Prostate gland (tissue), 2 donors: ENCODE results near the gene CCDC47. TPM values are rescaled to one million over a fixed set of nuclear protein-coding genes. Genes with fewer than 3 reads are reported as not detected.
A peak's percentile ranks its signal among the peaks of the same experiment; 100 is the strongest.

Experiments
- DNase-seq: peaks from one replicate; pipeline ENCODE4 v3.0.0-alpha.2; 2019; ENCODE audit warnings: low spot score
- H3K27ac ChIP-seq, 2 donors: fragments of 200-600 bp; sonication (generic); 2 replicates each; pipeline ENCODE4 v1.5.1; 2017 to 2019
- H3K27me3 ChIP-seq: fragments of 200-600 bp; sonication (generic); replicated peaks from 2 replicates; pipeline ENCODE4 v1.5.1; 2019; ENCODE audit not compliant: insufficient read depth
- H3K36me3 ChIP-seq, 2 donors: fragments of 200-600 bp; sonication (generic); 1 replicate in 1 of 2; 2 replicates in 1 of 2; pipeline versions ENCODE4 v1.5.1 to v1.8.1; 2017 to 2019
- H3K4me1 ChIP-seq: fragments of 200-600 bp; sonication (generic); replicated peaks from 2 replicates; pipeline ENCODE4 v1.5.1; 2019
- H3K4me3 ChIP-seq, 2 donors: fragments of 200-600 bp; sonication (generic); 2 replicates each; pipeline ENCODE4 v1.5.1; 2017 to 2019
- H3K9me3 ChIP-seq: fragments of 200-600 bp; sonication (generic); 2 replicates; pipeline ENCODE4 v1.5.1; 2017
- POLR2A ChIP-seq: fragments of 450-650 bp; IDR thresholded peaks from one replicate; pipeline ENCODE4 v1.6.1; 2016; ENCODE audit warnings: antibody characterized with exemption, mild to moderate bottlenecking
- POLR2AphosphoS5 ChIP-seq: sonication (generic); formaldehyde crosslinking; IDR thresholded peaks from one replicate; pipeline ENCODE4 v1.6.1; 2017; ENCODE audit warnings: antibody characterized with exemption
- WGBS: methylation state at CpG from one replicate; pipeline ENCODE4 v1.1.5; 2018; 5-methylcytosine and 5-hydroxymethylcytosine counted together
- intact Hi-C: fragments of 100-400 bp; cut with DNase I; formaldehyde crosslinking; loops from one replicate; pipeline ENCODE4 v1.14.2; 2022
- total RNA-seq, 2 donors: library from RNA; depleted of rRNA; stranded (reverse); fragments of >200 nt; gene quantifications; one replicate each; pipeline ENCODE4 v1.1.0, GENCODE V29; 2016
- TF ChIP-seq, protein P1 (sequence below), 4 experiments: fragments of 200-600 bp in 2 of 4; fragments of 450-650 bp in 2 of 4; sonication (generic) in 2 of 4; IDR thresholded peaks; 1 replicate in 3 of 4; 2 replicates in 1 of 4; pipeline ENCODE4 v1.5.1; 2016 to 2019; ENCODE audit warnings: antibody characterized with exemption in 4 of 4, mild to moderate bottlenecking in 2 of 4, moderate library complexity in 2 of 4

Gene CCDC47
- total RNA-seq, 2 donors from 2014 or later, result 50.3 to 90.8 TPM

DNA sequence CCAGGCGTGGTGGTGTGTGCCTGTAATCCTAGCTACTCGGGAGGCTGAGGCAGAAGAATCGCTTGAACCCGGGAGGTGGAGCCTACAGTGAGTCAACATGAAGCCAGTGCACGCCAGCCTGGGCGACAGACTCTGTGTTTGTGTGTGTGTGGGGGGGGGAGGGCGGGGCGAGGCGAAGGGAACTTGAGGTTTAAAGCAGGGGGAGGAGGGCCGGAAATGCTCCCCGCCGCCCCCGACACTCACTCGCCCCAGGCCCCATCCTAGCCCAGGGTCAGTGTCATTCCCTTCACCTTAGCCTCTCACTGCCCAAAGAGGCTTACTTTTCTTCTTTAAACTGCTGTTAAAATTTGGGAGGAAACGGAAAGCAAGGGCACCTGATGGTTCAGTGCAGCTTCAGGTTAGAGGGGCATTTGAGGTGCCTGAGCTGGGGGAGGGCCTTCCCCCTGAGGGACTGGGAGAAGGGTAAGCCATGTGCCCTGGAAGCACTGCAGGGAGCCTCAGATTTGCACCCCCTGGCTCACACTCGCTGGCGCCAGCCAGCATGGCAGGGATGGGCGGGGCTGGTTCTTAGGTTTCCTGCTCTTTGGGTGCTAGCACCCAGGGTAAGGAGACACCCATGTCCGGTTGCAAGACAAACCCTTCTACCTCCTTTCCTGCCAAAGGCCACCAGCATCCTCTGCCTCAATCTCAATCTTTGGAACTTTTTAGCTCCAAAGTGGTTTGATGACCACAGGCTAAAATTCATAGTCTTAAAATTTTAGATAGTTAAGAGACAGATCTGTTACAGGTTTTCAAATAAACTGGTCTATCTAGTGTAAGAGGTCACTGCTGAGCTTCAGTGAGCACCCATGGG, 71.3 kb downstream of the CCDC47 start:
- no peaks in the 10 kb centered on the region for H3K27me3 ChIP-seq
- no peaks in the 10 kb centered on the region for H3K36me3 ChIP-seq
- H3K4me1 ChIP-seq, result no peaks in the 10 kb centered on the region
- no peak for DNase-seq
- H3K9me3 ChIP-seq, result no peaks in the 10 kb centered on the region
- no peak overlapping the region for H3K4me3 ChIP-seq
- intact Hi-C loops, result no loop called here
- 82% methylated on average over 19 of the region's 19 CpGs for WGBS
- no peak for TF ChIP-seq POLR2AphosphoS5
- TF ChIP-seq POLR2A, result no peak
- TF ChIP-seq, protein P1, sequence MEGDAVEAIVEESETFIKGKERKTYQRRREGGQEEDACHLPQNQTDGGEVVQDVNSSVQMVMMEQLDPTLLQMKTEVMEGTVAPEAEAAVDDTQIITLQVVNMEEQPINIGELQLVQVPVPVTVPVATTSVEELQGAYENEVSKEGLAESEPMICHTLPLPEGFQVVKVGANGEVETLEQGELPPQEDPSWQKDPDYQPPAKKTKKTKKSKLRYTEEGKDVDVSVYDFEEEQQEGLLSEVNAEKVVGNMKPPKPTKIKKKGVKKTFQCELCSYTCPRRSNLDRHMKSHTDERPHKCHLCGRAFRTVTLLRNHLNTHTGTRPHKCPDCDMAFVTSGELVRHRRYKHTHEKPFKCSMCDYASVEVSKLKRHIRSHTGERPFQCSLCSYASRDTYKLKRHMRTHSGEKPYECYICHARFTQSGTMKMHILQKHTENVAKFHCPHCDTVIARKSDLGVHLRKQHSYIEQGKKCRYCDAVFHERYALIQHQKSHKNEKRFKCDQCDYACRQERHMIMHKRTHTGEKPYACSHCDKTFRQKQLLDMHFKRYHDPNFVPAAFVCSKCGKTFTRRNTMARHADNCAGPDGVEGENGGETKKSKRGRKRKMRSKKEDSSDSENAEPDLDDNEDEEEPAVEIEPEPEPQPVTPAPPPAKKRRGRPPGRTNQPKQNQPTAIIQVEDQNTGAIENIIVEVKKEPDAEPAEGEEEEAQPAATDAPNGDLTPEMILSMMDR (IDR thresholded peaks at IDR 0.05), result no peak
- H3K27ac ChIP-seq, result peak overlapping the region in 1 of 2 donors; percentile 7

DNA sequence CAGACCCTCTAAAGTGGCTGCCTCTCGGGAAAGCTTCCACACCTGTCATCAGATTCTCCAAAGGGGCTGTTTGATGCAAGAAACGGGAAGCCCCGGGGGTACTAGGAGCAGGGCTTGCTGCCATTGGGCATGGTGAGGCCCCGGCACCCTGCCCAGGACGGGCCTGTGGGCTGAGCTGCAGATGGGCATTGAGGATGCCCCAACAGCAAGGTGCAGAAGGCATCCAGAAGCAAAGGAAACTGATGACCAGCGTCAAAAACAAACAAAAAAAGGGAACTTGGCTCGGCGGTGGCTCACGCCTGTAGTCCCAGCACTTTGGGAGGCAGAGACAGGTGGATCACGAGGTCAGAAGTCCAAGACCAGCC, 72.0 kb downstream of the CCDC47 start:
- no peak for DNase-seq
- H3K9me3 ChIP-seq, result no peaks in the 10 kb centered on the region
- peak overlapping the region in 1 of 2 donors; percentile 77 for H3K27ac ChIP-seq
- no peaks in the 10 kb centered on the region for H3K36me3 ChIP-seq
- H3K27me3 ChIP-seq, result no peaks in the 10 kb centered on the region
- intact Hi-C loops, result no loop called here
- no peak for TF ChIP-seq POLR2AphosphoS5
- no peak for TF ChIP-seq POLR2A
- TF ChIP-seq, protein P1 (IDR thresholded peaks at IDR 0.05), result no peak
- 80% methylated on average over 10 of the region's 10 CpGs for WGBS
- no peaks in the 10 kb centered on the region for H3K4me1 ChIP-seq
- H3K4me3 ChIP-seq, result peak overlapping the region in 1 of 2 donors; percentile 64

DNA sequence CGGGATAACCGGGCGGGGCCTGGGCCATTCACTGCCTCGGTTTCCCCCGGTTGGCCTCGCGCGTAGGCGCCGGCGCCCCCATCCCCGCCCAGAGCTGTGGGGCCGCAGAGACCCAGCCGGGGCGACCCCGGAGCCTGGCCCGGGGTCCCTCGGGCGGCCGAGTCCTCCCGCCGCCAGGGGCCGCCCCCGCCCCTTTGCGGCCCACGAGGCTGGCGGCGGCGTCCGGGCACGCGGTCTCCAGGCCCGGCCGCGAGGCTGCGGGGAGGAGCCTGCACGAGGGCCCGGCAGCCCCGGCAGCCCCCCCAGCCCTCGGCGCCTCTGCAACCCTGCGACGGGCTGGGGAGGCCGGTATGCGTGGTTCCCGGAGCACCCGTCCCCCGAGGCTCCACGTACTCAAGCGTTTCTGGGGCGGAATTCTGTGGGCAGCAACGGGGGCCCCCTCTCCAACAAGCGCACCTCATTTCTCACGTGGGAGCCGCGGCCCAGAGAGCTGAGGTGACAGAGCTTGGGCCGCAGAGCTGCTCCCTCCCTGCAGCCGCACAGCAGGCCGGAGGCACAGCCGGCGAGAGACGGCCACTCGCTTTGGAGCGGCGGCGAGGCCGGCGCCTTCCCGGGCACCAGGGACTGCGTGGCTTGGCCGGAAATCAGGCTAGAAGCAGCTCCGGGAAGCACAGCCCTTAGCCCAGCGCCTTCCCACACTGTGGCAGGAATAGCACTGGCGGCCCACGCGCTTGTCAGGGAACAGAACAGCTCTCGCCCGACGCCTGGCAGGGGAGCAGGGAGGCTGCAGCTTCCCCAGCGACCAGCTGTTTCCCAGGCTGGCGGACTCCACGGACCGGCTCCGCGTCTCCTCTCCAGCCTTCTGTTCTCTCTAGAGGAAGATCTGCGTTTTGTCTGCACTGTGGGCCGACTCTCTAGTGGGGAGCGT, 72.6 kb downstream of the CCDC47 start:
- Histone ChIP-seq H3K4me3 (peak overlapping the region; percentile 57 to 64), H3K27me3 (no peaks in the 10 kb centered on the region), H3K27ac (peak overlapping the region; percentile 71 to 77), H3K4me1 (no peaks in the 10 kb centered on the region), H3K36me3 (no peaks in the 10 kb centered on the region), H3K9me3 (no peaks in the 10 kb centered on the region)
- WGBS, result 14% methylated on average over 50 of the region's 88 CpGs
- no peak for DNase-seq
- TF ChIP-seq POLR2AphosphoS5, result no peak
- TF ChIP-seq, protein P1 (IDR thresholded peaks at IDR 0.05), result peak in 2 of 4 experiments; percentile 5 to 21
- intact Hi-C loops, result no loop called here

DNA sequence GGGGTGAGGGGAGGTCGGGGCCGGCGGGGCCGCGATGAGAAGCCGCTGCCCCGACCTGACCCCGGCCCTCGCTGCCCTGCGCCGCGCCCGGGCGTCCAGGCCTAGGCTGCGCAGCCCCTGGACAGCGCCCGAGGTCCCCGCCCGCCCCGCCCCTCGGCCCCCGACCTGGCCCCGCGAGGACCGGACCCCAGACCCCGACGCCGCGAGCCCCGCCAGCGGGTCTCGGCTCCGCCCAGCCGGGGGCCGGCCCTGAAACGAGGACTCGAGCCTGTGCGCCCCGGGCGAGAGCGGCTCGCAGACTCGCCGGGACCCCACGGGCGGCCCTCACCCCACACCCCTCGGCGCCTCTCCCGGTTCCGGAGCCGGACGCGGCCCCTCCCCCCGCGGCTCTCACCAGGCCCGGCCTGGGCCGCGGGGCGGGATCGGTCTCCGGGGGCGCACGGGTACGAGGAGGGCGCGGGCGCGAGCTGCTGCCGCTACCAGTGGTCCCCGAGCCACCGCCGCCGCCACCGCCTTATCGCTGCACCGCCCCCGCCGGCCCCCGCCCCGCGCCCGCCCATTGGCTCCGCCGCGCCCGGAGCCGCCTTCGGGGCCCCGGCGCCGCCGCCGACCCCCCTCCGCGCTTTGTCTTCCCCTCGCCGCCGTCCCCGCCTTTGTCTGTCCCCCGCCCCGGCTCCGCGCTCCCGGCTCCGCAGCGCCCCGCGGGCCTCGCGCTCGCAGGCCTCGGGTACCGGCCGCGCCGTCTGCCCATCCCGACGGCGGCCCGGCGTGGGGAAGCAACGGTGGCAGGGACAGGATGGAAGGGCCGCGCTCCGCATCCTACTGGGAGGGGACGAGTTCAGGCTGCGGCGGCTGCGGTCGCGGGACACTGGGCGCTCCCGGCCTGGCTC, 73.5 kb downstream of the CCDC47 start, which contains the start of gene LIMD2:
Gene LIMD2 (minus strand): TSS at position 488 of the 890 bp plus-strand sequence. CDS start 827 bp downstream, outside the sequence.
- intact Hi-C loops, result loop anchor here (5.0 kb wide), 2 partner anchors 78 to 273 kb away; partner anchors contain the start of gene MAP3K3
- H3K4me1 ChIP-seq, result no peaks in the 10 kb centered on the region
- under 1% methylated on average over 80 of the region's 133 CpGs for WGBS
- DNase-seq, result peak; percentile 51
- H3K27ac ChIP-seq, result peak within 1 kb of the TSS; percentile 71 to 77
- H3K36me3 ChIP-seq, result no peaks in the 10 kb centered on the region
- no peaks in the 10 kb centered on the region for H3K27me3 ChIP-seq
- TF ChIP-seq POLR2A, result peak; percentile 6
- TF ChIP-seq, protein P1 (IDR thresholded peaks at IDR 0.05), result no peak
- TF ChIP-seq POLR2AphosphoS5, result no peak
- H3K4me3 ChIP-seq, result peak within 1 kb of the TSS; percentile 57 to 64
- no peaks in the 10 kb centered on the region for H3K9me3 ChIP-seq
